Measurements from ENCODE around the gene PODXL2.

PODXL2 gene

DNA sequence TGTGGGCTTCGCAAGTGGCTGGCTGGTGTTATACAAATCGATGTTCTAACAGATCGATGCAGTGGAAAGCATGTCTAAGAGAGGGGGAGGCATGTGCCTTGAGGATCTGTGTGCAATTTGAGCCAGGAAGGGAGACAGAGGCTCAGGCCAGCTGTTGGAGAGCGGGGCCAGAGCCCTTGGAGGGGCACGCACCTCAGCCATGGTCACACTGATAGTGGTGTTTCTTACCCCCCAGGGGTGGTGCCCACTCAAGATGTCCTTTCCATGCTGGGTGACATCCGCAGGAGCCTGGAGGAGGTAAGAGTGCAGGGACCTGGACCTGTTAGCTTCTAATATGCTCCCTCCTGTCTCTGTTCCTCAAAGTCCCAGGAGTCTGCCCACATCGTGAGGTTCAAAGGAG is 39.9 kb downstream of the PODXL2 start:
- DNase-seq, result no peak
- H3K4me1 Mint-ChIP-seq (ENCODE audit: low read depth), result peaks cover 14% of the 10 kb centered on the region
- H3K4me3 Mint-ChIP-seq, result no peak overlapping the region
- H3K27ac Mint-ChIP-seq, result no peak overlapping the region
- no peaks in the 10 kb centered on the region for H3K27me3 Mint-ChIP-seq
- H3K9me3 Mint-ChIP-seq, result no peaks in the 10 kb centered on the region
- H3K36me3 Mint-ChIP-seq (ENCODE audit: low read depth), result no peaks in the 10 kb centered on the region

GRCh38 chr3:127669541-127670228 is 40.7 kb downstream of the PODXL2 start:
- Mint-ChIP-seq H3K9me3 (no peaks in the 10 kb centered on the region), H3K36me3 (ENCODE audit: low read depth) (no peaks in the 10 kb centered on the region), H3K27ac (no peak overlapping the region), H3K4me1 (ENCODE audit: low read depth) (peaks cover 21% of the 10 kb centered on the region), H3K4me3 (no peak overlapping the region), H3K27me3 (no peaks in the 10 kb centered on the region)
- no peak for DNase-seq

- Mint-ChIP-seq H3K36me3 (ENCODE audit: low read depth) (no peaks in the 10 kb centered on the region), H3K9me3 (no peaks in the 10 kb centered on the region), H3K27me3 (no peaks in the 10 kb centered on the region), H3K4me3 (no peak overlapping the region), H3K4me1 (ENCODE audit: low read depth) (peaks cover 25% of the 10 kb centered on the region), H3K27ac (peak overlapping the region; percentile 50)
- no peak for DNase-seq
Observed at GRCh38 chr3:127670229-127670559, 41.2 kb downstream of the PODXL2 start.

DNA sequence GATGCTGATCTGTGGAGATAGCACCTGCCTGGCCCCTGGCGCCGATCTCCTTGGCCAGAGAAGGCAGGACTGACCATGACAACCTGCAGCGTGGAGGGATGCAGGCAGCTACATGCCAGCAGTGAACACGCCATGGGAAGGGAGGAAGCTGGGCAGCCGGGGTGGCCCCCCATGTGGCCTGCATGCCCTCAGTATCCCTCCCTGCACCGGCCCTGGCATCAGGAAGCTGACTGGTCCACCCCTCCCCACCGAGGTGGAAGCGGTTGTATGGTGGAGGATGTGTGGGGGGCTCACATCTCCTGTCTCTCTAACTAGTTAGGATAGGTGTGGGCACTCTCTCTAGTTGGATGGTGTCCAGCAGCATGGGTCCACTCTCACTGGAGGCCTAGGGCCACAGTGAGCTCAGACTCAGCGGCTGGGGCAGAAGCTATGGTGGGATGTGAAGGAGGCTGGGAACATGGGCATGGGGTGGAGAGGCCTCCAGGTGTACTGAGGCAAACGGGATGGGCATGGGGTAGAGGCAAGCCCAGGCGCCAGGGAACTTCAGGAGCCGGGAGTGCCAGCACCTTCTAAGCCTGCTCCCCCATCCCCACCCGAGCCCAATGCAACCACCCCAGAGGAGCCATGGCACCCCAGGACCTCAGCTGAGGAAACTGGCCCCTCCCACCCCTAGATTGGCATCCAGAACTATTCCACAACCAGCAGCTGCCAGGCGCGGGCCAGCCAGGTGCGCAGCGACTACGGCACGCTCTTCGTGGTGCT is 42.0 kb downstream of the PODXL2 start:
- Mint-ChIP-seq H3K36me3 (ENCODE audit: low read depth) (peaks cover under 1% of the 10 kb centered on the region), H3K27me3 (no peaks in the 10 kb centered on the region), H3K9me3 (no peaks in the 10 kb centered on the region), H3K4me3 (peak overlapping the region; percentile 84), H3K27ac (peak overlapping the region; percentile 79), H3K4me1 (ENCODE audit: low read depth) (peaks cover 25% of the 10 kb centered on the region)
- no peak for DNase-seq

DNA sequence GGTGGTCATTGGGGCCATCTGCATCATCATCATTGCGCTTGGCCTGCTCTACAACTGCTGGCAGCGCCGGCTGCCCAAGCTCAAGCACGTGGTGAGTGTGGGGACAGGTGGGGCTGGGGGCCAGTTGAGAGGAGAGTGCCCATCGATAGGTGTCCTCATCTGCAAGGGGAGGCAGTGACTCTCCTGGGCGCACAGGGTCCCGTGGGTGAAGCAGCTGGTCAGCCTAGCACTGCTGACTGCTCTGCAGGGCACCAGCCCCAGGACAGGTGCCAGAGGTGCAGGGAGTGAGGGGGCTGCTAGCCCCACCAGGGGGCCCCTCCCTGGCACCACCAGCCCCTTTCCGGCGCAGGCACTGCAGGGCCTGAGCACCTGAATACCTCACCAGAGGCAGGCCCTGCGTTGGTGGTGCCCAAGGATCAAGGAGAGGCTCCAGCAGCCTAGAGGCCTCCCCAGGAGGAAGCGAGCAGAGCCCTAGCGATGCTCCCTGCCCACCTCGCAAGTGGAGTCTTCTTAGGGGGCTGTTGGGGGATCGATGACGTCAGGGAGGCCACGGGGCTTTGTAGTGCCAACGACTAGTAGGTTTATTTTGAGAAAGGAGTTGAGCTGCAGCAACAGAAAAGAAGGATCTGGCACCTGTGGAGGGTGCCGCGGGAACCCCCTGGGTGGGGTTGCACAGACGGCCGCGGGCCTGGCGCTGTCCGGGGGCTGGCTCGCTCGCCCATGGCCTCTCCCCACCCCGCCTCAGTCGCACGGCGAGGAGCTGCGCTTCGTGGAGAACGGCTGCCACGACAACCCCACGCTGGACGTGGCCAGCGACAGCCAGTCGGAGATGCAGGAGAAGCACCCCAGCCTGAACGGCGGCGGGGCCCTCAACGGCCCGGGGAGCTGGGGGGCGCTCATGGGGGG is 42.8 kb downstream of the PODXL2 start:
- Mint-ChIP-seq H3K36me3 (ENCODE audit: low read depth) (peaks cover 3% of the 10 kb centered on the region), H3K27me3 (no peaks in the 10 kb centered on the region), H3K9me3 (no peaks in the 10 kb centered on the region), H3K4me3 (peak overlapping the region; percentile 84), H3K27ac (peak overlapping the region; percentile 94), H3K4me1 (ENCODE audit: low read depth) (peaks cover 28% of the 10 kb centered on the region)
- DNase-seq, result peak; percentile 68

DNA sequence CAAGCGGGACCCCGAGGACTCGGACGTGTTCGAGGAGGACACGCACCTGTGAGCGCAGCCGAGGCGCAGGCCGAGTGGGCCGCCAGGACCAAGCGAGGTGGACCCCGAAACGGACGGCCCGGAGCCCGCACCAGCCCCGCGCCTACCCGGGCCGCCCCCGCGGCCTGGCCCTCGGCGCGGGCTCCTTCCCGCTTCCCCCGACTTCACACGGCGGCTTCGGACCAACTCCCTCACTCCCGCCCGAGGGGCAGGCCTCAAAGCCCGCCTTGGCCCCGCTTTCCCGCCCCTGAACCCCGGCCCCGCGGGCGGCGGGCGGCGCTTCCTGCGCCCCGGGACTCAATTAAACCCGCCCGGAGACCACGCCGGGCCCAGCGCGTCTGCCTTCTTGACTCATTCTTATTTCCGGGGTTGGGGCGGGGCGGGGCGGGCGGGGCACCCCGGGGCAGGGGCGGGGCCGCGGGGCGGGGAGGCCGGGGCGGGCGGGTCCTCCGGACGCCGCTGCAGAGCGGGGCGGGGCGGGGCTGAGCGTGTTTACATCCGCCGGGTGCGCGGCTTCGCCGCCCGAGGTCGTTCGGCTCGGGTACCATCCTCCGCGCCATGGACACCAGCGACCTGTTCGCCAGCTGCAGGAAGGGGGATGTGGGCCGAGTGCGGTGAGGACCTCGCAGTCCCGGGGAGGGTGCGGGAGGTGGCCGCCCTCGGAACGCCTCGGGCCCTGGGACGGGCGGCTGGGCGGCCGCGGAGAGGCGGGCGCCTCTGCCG is 43.6 kb downstream of the PODXL2 start, which contains the start of gene ABTB1:
TSS of gene ABTB1 (plus strand) at position 524 of the 762 bp plus-strand sequence. CDS start at position 598, 74 bp downstream.
- Mint-ChIP-seq H3K4me1 (ENCODE audit: low read depth) (peaks cover 28% of the 10 kb centered on the region), H3K36me3 (ENCODE audit: low read depth) (peaks cover 8% of the 10 kb centered on the region), H3K4me3 (peak within 1 kb of the TSS; percentile 84)

DNA sequence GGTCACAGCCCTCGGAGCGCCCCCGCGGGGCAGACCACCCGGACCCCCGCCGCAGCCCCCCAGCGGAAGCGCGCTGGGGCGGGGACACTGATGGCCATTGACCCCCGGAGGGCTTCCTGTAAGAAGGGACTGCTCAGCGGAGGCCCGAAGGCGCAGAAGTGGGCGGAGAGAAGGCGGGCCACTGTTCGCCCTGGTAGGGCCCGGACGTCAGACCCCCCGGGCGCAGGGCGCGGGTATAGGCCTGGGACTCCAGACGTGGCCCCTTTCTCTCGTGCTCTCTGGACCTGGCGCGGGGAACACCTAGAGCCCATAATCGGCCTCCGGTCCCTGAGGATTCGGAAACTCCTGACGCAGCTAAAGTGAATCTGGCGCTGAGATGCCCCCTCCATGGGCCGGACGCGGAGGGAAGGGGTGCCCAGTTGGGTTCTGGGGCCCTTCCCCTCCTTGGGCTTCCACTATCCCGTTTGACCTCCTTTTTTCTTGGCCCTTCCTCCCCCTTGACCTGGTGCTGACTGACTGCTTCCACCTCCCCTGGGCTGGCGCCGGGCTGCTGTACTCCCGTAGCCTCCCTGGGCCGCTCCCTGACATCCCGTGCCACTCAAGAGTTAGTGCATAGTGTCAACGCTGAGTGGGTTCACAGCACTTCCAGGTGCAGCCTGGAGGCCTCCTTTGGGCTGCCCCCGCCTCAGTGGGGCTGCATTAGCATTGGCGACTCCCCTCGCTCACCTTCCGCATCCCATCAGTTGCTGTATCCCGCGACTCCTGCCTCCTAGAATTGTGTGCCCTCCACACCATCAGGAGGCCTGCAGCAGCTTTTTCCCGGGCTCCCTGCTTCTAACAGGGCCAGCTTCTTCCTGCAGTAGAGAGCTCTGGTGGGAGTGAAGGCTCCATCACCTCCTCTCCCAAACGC is 44.5 kb downstream of the PODXL2 start:
- Mint-ChIP-seq H3K36me3 (ENCODE audit: low read depth) (peaks cover 14% of the 10 kb centered on the region), H3K4me3 (peak overlapping the region; percentile 80), H3K4me1 (ENCODE audit: low read depth) (peaks cover 30% of the 10 kb centered on the region), H3K27me3 (no peaks in the 10 kb centered on the region), H3K27ac (peak overlapping the region; percentile 75), H3K9me3 (no peaks in the 10 kb centered on the region)
- DNase-seq, result no peak

More for the DNA sequence above, 43.6 kb downstream of the PODXL2 start, which contains the start of gene ABTB1:
- DNase-seq, result peak; percentile 91
- Mint-ChIP-seq H3K27me3 (no peaks in the 10 kb centered on the region), H3K9me3 (no peaks in the 10 kb centered on the region), H3K27ac (peak within 1 kb of the TSS; percentile 94)

GRCh38 chr3:127674101-127674721 is 45.2 kb downstream of the PODXL2 start:
- Mint-ChIP-seq H3K27me3 (no peaks in the 10 kb centered on the region), H3K4me3 (peak overlapping the region; percentile 80), H3K4me1 (ENCODE audit: low read depth) (peaks cover 30% of the 10 kb centered on the region), H3K36me3 (ENCODE audit: low read depth) (peaks cover 14% of the 10 kb centered on the region), H3K9me3 (no peaks in the 10 kb centered on the region), H3K27ac (peak overlapping the region; percentile 75)
- peak; percentile 39 for DNase-seq

DNA sequence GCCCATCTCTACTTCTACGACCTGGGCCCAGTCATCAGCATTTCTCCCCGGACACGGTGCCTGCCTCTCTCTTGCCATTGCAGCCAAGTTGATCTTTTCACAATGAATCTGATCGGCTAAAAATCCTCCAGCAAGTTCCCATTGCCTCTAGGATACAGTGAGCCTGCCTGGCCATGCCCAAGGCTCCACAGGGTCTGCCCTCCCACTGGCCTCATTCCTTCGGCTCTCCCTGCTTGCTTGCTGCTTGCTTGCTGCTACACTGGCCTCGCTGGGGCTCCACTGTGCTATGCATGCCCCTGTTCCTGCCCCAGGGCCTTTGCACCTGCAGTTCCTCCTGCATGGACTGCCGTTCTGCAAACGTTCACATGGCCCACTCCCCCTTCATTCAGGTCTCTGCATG is 45.8 kb downstream of the PODXL2 start:
- Mint-ChIP-seq H3K4me1 (ENCODE audit: low read depth) (peaks cover 30% of the 10 kb centered on the region), H3K27me3 (no peaks in the 10 kb centered on the region), H3K36me3 (ENCODE audit: low read depth) (peaks cover 14% of the 10 kb centered on the region), H3K9me3 (no peaks in the 10 kb centered on the region), H3K27ac (no peak overlapping the region), H3K4me3 (no peak overlapping the region)
- no peak for DNase-seq

GRCh38 chr3:127675651-127676391 is 46.8 kb downstream of the PODXL2 start:
- Mint-ChIP-seq H3K4me3 (no peak overlapping the region), H3K27ac (no peak overlapping the region), H3K27me3 (no peaks in the 10 kb centered on the region), H3K4me1 (ENCODE audit: low read depth) (peaks cover 30% of the 10 kb centered on the region), H3K36me3 (ENCODE audit: low read depth) (peaks cover 16% of the 10 kb centered on the region), H3K9me3 (no peaks in the 10 kb centered on the region)
- no peak for DNase-seq

DNA sequence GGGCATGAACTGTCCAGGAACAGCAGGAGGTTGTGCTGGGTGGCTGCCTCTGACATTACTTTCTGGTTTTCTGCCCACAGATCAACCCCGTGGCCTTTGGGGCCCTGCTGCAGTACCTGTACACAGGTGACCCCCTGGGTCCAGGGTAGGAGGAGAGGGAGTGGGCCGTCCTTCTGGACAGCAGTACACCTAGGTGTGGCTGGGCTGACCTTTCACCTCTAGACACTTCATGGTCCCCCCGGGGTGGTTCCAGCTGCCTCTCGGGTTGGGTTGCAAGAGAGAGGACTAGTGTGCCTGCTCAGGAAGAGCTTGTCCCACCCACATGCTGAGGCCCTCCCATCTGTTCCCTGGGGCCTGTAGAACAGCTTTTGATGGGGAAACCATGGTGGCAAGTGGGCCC is 47.5 kb downstream of the PODXL2 start:
- Mint-ChIP-seq H3K4me1 (ENCODE audit: low read depth) (peaks cover 26% of the 10 kb centered on the region), H3K27ac (no peak overlapping the region), H3K36me3 (ENCODE audit: low read depth) (peaks cover 16% of the 10 kb centered on the region), H3K27me3 (no peaks in the 10 kb centered on the region), H3K9me3 (no peaks in the 10 kb centered on the region), H3K4me3 (no peak overlapping the region)
- no peak for DNase-seq

GRCh38 chr3:127676921-127677351 is 48.0 kb downstream of the PODXL2 start:
- Mint-ChIP-seq H3K9me3 (no peaks in the 10 kb centered on the region), H3K27ac (no peak overlapping the region), H3K36me3 (ENCODE audit: low read depth) (peaks cover 16% of the 10 kb centered on the region), H3K4me1 (ENCODE audit: low read depth) (peaks cover 25% of the 10 kb centered on the region), H3K27me3 (no peaks in the 10 kb centered on the region), H3K4me3 (no peak overlapping the region)
- DNase-seq, result no peak

Data from activated T-cell treated with anti-CD3 and anti-CD28 coated beads, Interleukin-2, amount 50 U/mL, for 24 hours (primary cell).